ENCODE results near the gene SLC46A3.

DNA sequence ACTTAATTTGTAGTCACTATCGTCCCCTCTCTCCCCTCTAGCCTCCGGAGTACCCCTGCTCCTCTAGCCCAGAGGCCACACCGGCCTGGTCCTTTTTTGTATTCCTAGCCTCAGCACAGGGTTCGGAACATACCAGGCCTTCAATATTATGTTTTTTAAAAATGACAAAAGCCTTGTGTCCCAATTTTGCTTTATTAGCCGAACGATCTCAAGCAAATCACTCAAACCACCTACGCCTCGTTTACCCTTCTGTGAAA lies 60.3 kb downstream of the SLC46A3 start:
- TF ChIP-seq, protein P1, sequence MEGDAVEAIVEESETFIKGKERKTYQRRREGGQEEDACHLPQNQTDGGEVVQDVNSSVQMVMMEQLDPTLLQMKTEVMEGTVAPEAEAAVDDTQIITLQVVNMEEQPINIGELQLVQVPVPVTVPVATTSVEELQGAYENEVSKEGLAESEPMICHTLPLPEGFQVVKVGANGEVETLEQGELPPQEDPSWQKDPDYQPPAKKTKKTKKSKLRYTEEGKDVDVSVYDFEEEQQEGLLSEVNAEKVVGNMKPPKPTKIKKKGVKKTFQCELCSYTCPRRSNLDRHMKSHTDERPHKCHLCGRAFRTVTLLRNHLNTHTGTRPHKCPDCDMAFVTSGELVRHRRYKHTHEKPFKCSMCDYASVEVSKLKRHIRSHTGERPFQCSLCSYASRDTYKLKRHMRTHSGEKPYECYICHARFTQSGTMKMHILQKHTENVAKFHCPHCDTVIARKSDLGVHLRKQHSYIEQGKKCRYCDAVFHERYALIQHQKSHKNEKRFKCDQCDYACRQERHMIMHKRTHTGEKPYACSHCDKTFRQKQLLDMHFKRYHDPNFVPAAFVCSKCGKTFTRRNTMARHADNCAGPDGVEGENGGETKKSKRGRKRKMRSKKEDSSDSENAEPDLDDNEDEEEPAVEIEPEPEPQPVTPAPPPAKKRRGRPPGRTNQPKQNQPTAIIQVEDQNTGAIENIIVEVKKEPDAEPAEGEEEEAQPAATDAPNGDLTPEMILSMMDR (IDR thresholded peaks at IDR 0.05), result no peak
- TF ChIP-seq POLR2A (IDR thresholded peaks at IDR 0.05) (no peak), EP300 (IDR thresholded peaks at IDR 0.05) (no peak)

All from gastroesophageal sphincter (tissue), 3 donors.